Prostate gland (tissue), 2 donors: ENCODE data around the gene RBM19. TPM values are rescaled to one million over a fixed set of nuclear protein-coding genes. Genes with fewer than 3 reads are reported as not detected.

Source experiments
- DNase-seq: peaks from one replicate; pipeline ENCODE4 v3.0.0-alpha.2; 2019; ENCODE audit warnings: low spot score
- H3K27ac ChIP-seq, 2 donors: fragments of 200-600 bp; sonication (generic); 2 replicates each; pipeline ENCODE4 v1.5.1; 2017 to 2019
- H3K27me3 ChIP-seq: fragments of 200-600 bp; sonication (generic); replicated peaks from 2 replicates; pipeline ENCODE4 v1.5.1; 2019; ENCODE audit not compliant: insufficient read depth
- H3K36me3 ChIP-seq, 2 donors: fragments of 200-600 bp; sonication (generic); 1 replicate in 1 of 2; 2 replicates in 1 of 2; pipeline versions ENCODE4 v1.5.1 to v1.8.1; 2017 to 2019
- H3K4me1 ChIP-seq: fragments of 200-600 bp; sonication (generic); replicated peaks from 2 replicates; pipeline ENCODE4 v1.5.1; 2019
- H3K4me3 ChIP-seq, 2 donors: fragments of 200-600 bp; sonication (generic); 2 replicates each; pipeline ENCODE4 v1.5.1; 2017 to 2019
- H3K9me3 ChIP-seq: fragments of 200-600 bp; sonication (generic); 2 replicates; pipeline ENCODE4 v1.5.1; 2017
- CTCF ChIP-seq, 4 experiments: fragments of 200-600 bp in 2 of 4; fragments of 450-650 bp in 2 of 4; sonication (generic) in 2 of 4; IDR thresholded peaks; 1 replicate in 3 of 4; 2 replicates in 1 of 4; pipeline ENCODE4 v1.5.1; 2016 to 2019; ENCODE audit warnings: antibody characterized with exemption in 4 of 4, mild to moderate bottlenecking in 2 of 4, moderate library complexity in 2 of 4
- POLR2A ChIP-seq: fragments of 450-650 bp; IDR thresholded peaks from one replicate; pipeline ENCODE4 v1.6.1; 2016; ENCODE audit warnings: antibody characterized with exemption, mild to moderate bottlenecking
- POLR2AphosphoS5 ChIP-seq: sonication (generic); formaldehyde crosslinking; IDR thresholded peaks from one replicate; pipeline ENCODE4 v1.6.1; 2017; ENCODE audit warnings: antibody characterized with exemption
- WGBS: methylation state at CpG from one replicate; pipeline ENCODE4 v1.1.5; 2018; 5-methylcytosine and 5-hydroxymethylcytosine counted together
- intact Hi-C: fragments of 100-400 bp; cut with DNase I; formaldehyde crosslinking; loops from one replicate; pipeline ENCODE4 v1.14.2; 2022
- total RNA-seq, 2 donors: library from RNA; depleted of rRNA; stranded (reverse); fragments of >200 nt; gene quantifications; one replicate each; pipeline ENCODE4 v1.1.0, GENCODE V29; 2016

The RBM19 gene
- total RNA-seq, 2 donors from 2014 or later: 27.2 to 49.9 TPM

- H3K4me3 ChIP-seq: no peak overlapping the region
- no peak for TF ChIP-seq POLR2AphosphoS5
- no peak for TF ChIP-seq CTCF (IDR thresholded peaks at IDR 0.05)
- no peak for TF ChIP-seq POLR2A
- no peak overlapping the region for H3K27ac ChIP-seq
- WGBS: 72% methylated on average over 1 of the region's 1 CpG
- H3K36me3 ChIP-seq: peaks cover 3 to 8% of the 10 kb centered on the region in 2 donors
- no peaks in the 10 kb centered on the region for H3K27me3 ChIP-seq
- no peak for DNase-seq
- no peaks in the 10 kb centered on the region for H3K4me1 ChIP-seq
- H3K9me3 ChIP-seq: no peaks in the 10 kb centered on the region
- intact Hi-C loops: no loop called here
These were observed 29.7 kb downstream of the RBM19 start for GRCh38 chr12:113936460-113936859.

GRCh38 chr12:113935459-113935858 lies 30.7 kb downstream of the RBM19 start:
- Histone ChIP-seq H3K27ac (no peak overlapping the region), H3K27me3 (no peaks in the 10 kb centered on the region), H3K4me1 (no peaks in the 10 kb centered on the region), H3K36me3 (peaks cover 3 to 8% of the 10 kb centered on the region in 2 donors), H3K4me3 (no peak overlapping the region), H3K9me3 (no peaks in the 10 kb centered on the region)
- intact Hi-C loops: no loop called here
- 44% methylated on average over 6 of the region's 6 CpGs for WGBS
- no peak for DNase-seq
- TF ChIP-seq CTCF (IDR thresholded peaks at IDR 0.05) (no peak), POLR2AphosphoS5 (no peak), POLR2A (no peak)

GRCh38 chr12:113934946-113935345 lies 31.2 kb downstream of the RBM19 start:
- Histone ChIP-seq H3K4me1 (no peaks in the 10 kb centered on the region), H3K9me3 (no peaks in the 10 kb centered on the region), H3K27me3 (no peaks in the 10 kb centered on the region), H3K27ac (no peak overlapping the region), H3K4me3 (no peak overlapping the region), H3K36me3 (peaks cover 3 to 7% of the 10 kb centered on the region in 2 donors)
- DNase-seq: no peak
- 83% methylated on average over 9 of the region's 9 CpGs for WGBS
- intact Hi-C loops: no loop called here
- TF ChIP-seq CTCF (IDR thresholded peaks at IDR 0.05) (no peak), POLR2A (no peak), POLR2AphosphoS5 (no peak)

- Histone ChIP-seq H3K36me3 (peaks cover 3 to 5% of the 10 kb centered on the region in 2 donors), H3K27ac (no peak overlapping the region), H3K4me1 (no peaks in the 10 kb centered on the region), H3K27me3 (no peaks in the 10 kb centered on the region), H3K9me3 (no peaks in the 10 kb centered on the region), H3K4me3 (no peak overlapping the region)
- no peak for TF ChIP-seq POLR2A
- no peak for TF ChIP-seq CTCF (IDR thresholded peaks at IDR 0.05)
- TF ChIP-seq POLR2AphosphoS5: no peak
- intact Hi-C loops: no loop called here
- WGBS: 87% methylated on average over 14 of the region's 14 CpGs
- DNase-seq: no peak
These were observed 31.9 kb downstream of the RBM19 start for GRCh38 chr12:113934060-113934814.

- no peaks in the 10 kb centered on the region for H3K27me3 ChIP-seq
- H3K4me3 ChIP-seq: no peak overlapping the region
- no peaks in the 10 kb centered on the region for H3K4me1 ChIP-seq
- WGBS: 70% methylated on average over 18 of the region's 18 CpGs
- TF ChIP-seq CTCF (IDR thresholded peaks at IDR 0.05): no peak
- no peak for TF ChIP-seq POLR2A
- TF ChIP-seq POLR2AphosphoS5: no peak
- H3K36me3 ChIP-seq: peaks cover 3 to 5% of the 10 kb centered on the region in 2 donors
- DNase-seq: no peak
- H3K9me3 ChIP-seq: no peaks in the 10 kb centered on the region
- intact Hi-C loops: no loop called here
- no peak overlapping the region for H3K27ac ChIP-seq
These were observed 32.8 kb downstream of the RBM19 start for GRCh38 chr12:113933201-113933786.
